Measurements from ENCODE around the gene DROSHA.

DNA sequence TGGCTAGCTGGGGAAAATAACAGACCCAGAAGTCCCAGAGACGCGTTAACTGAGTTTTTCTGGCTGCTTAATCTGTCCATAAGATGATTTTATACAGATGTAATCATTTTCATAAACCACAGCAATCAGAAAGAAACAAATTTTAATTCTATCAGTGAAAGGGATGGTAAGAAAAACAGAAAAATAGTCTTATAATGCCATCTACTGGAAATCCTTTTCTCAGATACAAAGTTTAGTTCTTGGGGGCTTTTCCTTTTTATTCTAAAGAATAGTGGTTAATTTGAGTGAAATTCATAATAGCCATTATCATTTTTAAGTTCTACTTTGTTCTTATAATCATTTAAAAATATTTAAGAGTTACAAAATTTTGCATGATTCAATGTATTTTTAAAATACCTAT, 44.4 kb downstream of the DROSHA start:
- TF ChIP-seq SIN3A (conservative IDR thresholded peaks at IDR 0.05 in 1 of 2, IDR thresholded peaks at IDR 0.05 in 1 of 2; ENCODE audit: low read depth in 1 of 2, low read length in 2 of 2) = no peak
- TF ChIP-seq MAX (IDR thresholded peaks at IDR 0.05) = no peak
- TF ChIP-seq, protein P1, sequence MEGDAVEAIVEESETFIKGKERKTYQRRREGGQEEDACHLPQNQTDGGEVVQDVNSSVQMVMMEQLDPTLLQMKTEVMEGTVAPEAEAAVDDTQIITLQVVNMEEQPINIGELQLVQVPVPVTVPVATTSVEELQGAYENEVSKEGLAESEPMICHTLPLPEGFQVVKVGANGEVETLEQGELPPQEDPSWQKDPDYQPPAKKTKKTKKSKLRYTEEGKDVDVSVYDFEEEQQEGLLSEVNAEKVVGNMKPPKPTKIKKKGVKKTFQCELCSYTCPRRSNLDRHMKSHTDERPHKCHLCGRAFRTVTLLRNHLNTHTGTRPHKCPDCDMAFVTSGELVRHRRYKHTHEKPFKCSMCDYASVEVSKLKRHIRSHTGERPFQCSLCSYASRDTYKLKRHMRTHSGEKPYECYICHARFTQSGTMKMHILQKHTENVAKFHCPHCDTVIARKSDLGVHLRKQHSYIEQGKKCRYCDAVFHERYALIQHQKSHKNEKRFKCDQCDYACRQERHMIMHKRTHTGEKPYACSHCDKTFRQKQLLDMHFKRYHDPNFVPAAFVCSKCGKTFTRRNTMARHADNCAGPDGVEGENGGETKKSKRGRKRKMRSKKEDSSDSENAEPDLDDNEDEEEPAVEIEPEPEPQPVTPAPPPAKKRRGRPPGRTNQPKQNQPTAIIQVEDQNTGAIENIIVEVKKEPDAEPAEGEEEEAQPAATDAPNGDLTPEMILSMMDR (IDR thresholded peaks at IDR 0.05; ENCODE audit: control extremely low read depth in 1 of 3, insufficient read depth in 1 of 3, low read depth in 1 of 3, low read length in 3 of 3) = no peak
- no peak for TF ChIP-seq GABPA (IDR thresholded peaks at IDR 0.05; ENCODE audit: borderline replicate concordance, insufficient read depth, low read length)
- no peak for TF ChIP-seq HDAC6 (IDR thresholded peaks at IDR 0.05; ENCODE audit: low read depth, low read length)
- TF ChIP-seq JUN (IDR thresholded peaks at IDR 0.05; ENCODE audit: low read depth, low read length) = no peak
- TF ChIP-seq CEBPB (IDR thresholded peaks at IDR 0.05; ENCODE audit: low read depth, low read length) = no peak
- no peak for TF ChIP-seq SUZ12 (IDR thresholded peaks at IDR 0.05; ENCODE audit: low read length)
- TF ChIP-seq ATF2 (IDR thresholded peaks at IDR 0.05; ENCODE audit: low read length) = no peak
- no peak for TF ChIP-seq KDM5A (IDR thresholded peaks at IDR 0.05; ENCODE audit: low read length)

Data from H1 (cell line).